Pulmonary artery endothelial cell (primary cell): ENCODE results near the gene LGMN. TPM values are rescaled to one million over a fixed set of nuclear protein-coding genes. Genes with fewer than 3 reads are reported as not detected.
"Not testable (repeated sequence)": the region's sequence is repeated elsewhere in the genome, so short reads cannot be mapped to it uniquely, and the experiment has no call there.

Experiments
- DNase-seq: peaks from one replicate; pipeline ENCODE4 v3.0.0-alpha.2; 2011; ENCODE audit warnings: low read depth, low spot score
- total RNA-seq: library from RNA; depleted of rRNA; stranded (reverse); fragments of >200 nt; gene quantifications from 2 replicates; pipeline ENCODE4 v1.2.3, GENCODE V29; 2014

Gene LGMN
- total RNA-seq = 59.6 and 74.0 TPM in 2 replicates

DNA sequence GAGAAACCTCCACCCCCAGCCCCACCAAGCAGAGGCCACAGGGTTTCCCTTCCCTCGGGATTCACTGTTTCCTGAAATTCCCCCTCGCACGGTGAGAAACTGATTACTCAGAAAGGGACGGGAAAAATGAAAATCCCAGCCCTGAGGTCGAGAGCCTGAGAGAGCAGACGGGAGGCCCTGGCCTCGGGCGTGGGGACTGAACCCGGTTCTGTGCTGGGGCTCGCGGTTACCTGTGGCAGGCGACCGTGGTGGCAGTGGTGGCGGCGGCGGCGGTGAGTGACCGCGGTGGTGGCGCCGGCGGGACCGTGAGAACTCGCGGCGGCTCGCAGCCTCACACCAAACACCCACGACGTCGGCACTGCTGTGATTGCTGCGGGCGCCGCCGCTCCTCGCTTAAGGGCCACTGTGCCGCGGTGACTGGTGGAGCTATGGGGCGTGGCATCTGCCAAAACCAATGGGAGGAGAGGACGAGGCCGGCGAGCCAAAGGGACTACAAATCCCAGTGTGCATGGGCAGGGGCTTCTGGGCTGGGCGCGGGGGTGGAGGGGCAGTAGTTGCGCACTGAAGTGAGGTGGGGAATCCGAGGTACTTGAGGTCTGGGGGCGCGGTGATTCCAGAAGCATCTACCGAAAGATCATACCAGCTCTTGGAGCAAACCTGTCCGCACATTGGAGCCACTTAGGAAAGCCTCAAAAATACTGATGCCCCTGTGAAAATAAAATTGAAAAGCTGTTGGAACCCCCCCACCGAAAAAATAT is at the start of gene LGMN:
TSS of gene LGMN (minus strand) at position 369 of the 758 bp plus-strand sequence. CDS start 15,841 bp downstream, outside the sequence.
- DNase-seq = peak; percentile 85

DNA sequence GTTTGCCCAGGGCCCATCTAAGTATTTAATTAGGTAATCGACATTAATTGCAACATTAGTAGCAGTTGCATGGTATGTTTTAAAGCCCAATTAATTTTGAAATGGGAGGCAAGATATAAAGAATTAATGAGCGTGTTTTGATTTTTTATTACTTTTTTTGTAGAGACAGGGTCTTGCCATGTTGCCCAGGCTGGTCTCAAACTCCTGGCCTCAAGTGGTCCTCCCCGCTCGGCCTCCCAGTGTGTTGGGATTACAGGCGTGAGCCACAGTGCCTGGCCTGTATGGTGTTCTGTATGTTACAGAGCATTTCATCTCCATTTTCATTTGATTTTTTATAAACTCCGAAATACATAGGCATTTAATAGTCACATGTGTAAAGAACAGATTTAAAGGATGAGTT is 46.5 kb upstream of the LGMN start:
- no peak for DNase-seq

DNA sequence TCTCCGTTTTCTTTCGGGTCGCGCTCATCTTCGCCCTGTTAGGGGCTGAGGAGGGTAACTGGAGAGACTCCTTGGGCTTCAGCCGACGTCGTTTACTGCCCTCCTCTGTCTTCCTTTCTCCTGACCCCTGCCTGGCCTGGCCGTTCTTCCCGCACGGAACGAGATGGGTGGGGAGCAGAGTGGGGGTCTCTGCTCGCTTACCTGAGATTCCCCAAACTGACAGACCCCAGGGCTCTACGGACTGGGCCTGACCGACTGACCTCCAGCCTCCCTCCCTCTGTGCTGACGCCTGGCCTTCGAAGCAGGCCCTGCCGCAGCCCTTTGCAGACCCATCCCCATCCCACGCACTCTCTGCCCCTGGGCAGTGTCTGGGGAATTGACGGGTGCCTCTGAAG is 46.1 kb upstream of the LGMN start:
- DNase-seq = no peak

DNA sequence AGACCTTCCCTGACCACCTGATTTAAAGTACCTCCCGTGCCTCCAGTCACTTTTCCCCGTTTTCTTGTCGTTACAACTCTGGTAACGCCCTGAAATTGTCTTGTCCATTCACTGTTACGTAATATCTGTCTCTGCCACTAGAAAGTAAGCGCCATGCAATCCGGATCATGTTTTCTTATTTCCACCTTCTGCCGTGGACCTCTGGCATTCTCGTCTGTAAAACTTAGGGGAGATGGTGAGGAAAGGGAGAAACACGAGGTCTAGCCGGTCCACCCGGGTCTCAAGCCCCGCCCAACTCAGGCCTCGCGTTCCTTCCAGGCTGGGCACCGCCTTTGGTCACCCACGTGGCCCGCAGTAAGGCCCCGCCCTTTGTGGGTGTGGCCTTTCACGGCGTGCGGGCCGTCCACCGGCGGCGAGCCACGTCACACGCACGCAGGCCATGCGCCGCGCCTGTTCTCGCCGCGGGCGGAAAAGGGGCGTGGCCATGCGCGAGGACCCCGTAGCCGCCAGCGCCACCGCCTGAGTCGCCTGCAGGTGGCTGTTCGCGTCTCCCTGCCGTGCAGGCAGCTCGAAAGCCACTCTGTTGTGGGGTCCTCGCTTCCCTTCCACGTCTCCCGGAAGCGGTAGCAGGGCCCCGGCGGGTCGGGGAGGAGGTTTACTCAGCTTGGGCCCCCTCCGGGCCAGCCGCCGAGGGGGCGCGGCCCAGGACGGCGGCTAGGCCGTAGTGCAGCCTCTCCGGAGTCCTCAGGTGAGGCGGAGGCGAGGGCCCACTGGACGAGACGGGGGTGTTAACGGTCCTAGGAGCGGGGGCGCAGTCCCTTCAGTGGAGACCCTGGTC is 45.5 kb upstream of the LGMN start, which contains the start of gene GOLGA5:
TSS of gene GOLGA5 (plus strand) at position 597 of the 838 bp plus-strand sequence. CDS start 3,133 bp downstream, outside the sequence.
- peak; percentile 90 for DNase-seq

DNA sequence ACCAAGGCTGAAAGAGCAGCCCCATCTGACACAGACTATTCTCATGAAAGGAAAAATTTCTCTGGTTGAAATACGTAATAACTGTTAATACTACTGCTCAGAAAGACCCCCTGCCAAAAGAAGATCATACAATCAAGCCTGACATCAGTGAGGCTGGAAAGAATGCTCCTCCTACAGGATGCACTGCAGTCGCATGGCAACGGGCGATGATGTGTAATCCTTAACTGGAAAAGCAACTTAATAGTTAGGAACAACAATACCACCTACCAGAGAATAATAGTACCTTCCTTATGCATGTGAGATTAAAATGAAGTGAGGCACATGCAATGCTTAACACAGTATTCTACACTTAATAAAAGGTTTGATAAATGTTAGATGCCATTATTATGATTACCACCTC is 44.5 kb upstream of the LGMN start:
- DNase-seq = no peak

DNA sequence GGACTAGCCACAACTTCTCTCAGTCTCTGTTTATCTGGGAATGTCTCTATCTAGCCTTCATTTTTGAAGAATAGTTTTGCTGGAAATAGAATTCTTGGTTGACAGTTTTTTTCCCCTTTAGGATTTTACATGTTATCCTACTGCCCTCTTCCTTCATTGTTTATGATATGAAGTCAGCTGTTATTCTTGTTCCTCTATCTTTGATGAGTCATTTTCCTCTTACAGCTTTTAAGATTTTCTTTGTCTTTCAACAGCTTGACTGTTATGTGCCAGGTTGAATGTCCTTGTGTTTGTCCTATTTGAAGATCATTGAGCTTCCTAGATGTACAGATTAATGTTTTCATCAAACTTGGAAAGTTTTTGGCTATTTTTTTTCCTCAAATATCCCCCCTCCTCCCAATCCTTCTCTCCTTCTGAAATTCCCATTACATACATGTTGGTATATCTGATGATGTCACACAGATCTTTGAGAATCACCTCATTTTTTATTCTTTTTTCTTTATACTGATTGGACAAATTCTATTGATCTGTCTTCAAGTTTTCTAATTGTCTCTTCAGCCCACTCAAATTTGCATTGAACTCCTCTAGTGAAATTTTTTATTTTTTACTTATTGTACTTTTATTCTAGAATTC is 41.1 kb upstream of the LGMN start:
- DNase-seq = no peak

DNA sequence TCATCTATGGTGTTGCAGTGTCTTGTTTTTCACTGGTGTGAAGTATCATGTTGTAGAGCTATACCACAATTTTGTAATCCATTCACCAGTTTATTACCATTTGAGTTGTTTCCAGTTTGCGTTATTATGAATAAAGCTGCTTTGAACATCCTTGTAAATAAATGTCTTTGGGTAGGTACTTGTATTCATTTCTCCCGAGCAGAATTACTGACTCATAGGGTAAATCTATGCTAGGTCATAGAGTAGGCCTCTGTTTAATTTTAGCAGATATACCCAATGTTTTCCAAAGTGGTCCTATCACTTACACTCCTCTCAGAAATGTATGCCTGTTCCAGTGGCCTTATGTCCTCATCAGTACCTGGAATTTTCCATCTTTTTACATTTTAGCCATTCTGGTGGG is 39.1 kb upstream of the LGMN start:
- DNase-seq = no peak

DNA sequence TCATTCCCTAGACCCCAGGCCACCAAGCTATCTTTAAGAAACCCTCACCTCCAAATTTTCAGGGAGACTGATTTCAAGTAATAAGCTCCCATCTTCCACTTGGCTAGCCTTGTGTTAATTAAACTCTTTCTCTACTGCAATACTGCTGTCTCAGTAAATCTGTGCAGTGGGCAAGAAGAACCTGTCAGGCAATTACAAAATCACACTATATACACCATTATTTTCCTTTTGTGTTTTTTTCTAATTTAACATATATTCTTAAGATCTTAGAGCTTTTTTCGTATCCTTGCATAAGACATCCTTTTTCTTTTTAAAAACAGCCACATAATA is 38.0 kb upstream of the LGMN start:
- DNase-seq = no peak

DNA sequence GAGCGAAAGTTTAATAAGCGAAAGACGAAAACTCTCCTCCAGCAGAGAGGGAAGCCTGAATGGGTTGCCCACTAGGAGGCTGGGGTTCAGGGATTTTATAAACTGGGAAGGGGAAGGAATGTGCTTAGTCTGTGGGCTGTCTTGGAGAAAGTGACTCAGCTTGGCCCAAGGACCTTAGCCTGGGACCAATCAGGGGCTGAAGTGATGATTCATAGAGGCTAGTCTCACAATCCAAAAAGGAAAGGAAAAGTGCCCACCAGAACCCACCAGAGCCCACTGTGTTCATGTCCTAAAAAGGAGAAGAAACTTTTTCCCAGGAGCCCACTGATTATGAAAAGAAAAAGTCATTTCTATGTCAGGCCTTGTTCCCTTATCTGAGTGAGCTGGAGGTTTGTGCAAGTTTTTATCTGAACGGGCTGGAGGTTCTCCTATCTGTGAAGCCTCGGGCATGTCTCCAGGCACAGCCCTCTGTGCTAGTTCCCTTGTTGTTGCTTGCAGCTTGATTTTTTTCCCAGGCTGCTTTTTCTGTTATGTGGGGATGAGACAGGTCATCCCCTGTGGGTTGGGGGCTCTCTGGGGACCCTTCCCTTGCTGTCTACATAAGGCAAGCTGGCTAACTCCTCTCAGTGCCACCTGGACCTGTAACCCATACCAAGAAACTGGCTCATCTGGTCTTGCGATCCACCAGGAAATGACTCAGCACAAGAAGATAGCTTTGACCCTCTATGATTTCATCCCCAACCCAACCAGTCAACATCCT is 37.4 kb upstream of the LGMN start:
- peak; percentile 19 for DNase-seq

DNA sequence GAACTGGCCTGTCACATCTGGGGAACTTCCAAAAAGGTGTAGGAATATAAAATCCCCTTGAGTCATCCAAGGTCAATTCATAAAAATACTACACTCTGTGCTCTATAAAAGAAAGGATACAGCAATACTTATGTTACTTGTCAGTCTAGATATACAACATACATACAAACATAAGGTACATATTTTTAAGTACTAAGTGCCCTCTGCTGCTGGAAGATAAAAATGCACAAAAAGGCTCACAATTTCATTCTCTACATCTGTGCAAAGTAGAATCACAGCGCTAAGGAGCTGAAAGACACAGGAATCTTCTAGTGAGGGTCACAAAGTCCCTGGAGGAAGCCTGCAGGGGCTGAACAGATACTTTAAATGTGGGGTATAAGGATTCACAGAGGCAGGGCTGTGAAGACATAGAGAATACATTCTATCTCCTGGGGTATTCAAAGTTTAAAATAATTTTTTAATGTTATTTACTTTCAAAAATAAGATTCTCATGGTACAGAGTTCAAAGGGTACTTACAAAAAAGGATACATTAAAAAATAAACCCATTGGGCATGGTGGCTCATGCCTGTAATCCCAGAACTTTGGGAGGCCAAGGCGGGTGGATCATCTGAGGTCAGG is 35.5 kb upstream of the LGMN start:
- DNase-seq = peak; percentile 26

DNA sequence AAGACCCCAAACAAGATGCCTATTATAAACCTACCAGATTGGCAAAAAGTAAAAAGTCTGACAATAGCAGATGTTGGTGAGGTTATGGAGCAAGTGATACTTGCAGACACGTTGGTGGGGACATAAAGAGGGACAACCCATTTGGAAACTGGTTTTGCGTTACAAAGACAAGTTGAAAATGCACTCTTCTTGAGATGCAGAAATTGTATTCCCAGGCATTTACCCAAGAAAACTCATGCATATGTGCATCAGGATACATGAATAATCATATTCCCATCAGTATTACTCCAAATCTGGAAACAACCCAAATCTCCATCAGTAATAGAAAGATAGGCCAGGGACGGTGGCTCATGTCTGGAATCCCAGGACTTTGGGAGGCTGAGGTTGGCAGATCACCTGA is 32.9 kb upstream of the LGMN start:
- DNase-seq = no peak

DNA sequence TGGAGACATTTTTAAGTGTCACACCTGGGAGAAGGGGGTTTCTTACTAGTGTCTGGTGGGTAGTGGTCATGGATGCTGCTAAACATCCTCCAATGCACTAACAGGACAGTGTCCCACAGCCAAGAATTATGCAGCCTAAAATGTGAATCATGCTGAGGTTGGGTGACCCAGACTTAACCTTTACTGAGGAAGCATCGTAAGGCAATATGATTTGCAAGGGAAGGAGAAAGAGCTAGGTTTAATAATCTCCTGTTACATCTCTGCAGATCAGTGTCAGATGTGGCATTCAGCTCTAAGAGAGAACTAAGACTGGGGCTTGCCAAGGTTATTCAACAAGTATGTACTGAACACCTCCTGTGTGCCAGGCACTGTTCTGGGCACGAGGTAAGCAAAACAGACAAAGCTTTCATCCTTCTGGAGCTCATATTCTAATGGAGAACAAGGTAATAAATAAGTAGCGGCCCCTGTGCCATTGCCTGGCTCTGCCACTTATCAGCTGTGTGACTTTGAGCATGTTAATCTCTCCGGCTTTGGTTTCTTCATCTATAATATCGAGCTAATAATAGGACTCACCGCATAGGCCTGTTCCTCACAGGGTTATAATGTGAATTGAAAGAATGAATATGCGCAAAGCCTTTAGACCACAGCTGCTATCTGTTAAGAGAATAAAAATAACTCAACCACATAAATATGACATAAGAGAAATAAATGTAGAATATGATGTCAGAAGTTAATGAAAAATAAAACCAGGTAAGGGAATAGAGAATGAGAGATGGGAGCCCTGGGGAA is 32.2 kb upstream of the LGMN start:
- DNase-seq = no peak

DNA sequence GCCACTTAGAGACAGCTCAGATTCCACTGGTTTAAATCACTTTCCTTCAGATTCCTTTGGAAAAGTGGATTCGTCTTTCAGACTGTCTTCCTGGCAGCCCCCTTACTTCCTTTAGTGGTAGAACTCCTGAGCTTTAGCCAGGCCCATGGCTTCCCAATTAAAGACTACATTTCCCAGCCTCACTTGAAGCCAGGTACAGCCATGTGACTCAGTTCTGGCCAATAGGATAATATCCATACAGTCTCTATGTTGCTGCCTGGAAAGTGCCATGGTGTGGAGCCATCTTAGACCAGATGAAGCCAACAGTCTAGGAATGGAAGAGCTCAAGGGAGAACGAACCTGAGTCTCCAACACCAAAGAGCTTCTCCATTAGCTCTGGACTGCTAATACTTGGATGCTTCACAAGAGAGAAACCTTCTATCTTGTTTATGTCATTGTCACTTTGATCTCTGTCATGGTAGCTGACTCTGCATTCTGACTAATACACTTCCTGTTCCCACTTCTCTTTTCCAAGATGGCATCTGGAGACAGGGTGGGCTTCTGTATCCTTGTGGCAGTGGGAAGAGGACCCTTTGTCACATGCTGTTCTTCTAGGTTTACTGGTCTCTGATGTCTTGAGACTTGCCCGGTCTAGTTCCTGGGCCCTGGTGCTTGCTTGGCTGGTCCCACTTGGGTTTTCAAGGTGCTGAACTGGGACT is 30.6 kb upstream of the LGMN start:
- DNase-seq = not testable (repeated sequence)

DNA sequence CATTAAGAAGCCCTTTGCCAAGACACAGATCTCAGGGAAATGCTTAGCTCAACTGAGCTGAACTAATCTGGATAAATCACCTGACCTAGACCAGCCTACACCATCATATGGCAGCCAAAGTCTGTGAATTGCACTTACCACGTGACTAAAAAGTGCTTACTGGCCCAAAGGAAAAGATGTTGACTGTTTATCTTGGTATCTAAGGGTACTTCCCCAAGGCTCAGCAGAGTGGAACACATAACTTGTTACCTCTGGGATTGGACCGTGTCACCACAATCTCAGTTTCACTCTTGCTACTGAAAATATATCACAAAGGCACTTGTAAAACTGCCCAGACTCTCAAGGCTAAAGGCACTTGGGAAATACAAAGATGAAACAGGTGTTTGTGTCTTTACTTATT is 26.9 kb upstream of the LGMN start:
- not testable (repeated sequence) for DNase-seq

DNA sequence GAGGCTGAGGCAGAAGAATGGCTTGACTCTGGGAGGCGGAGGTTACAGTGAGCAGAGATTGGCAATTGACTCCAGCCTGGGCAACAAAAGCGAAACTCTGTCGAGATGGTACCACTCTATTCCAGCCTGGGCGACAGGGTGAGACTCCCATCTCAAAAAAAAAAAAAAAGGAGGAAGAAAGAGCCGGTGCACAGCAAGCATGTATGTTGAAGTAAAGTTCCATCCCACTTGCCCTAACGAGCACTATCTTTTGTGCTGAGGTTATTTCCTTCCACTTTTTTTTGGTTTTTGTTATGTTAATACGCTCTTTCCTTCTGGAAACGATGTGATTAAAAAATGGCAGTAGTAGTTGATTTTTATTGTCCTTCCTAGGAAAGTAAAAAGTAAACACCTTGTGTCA is 26.1 kb upstream of the LGMN start:
- no peak for DNase-seq

DNA sequence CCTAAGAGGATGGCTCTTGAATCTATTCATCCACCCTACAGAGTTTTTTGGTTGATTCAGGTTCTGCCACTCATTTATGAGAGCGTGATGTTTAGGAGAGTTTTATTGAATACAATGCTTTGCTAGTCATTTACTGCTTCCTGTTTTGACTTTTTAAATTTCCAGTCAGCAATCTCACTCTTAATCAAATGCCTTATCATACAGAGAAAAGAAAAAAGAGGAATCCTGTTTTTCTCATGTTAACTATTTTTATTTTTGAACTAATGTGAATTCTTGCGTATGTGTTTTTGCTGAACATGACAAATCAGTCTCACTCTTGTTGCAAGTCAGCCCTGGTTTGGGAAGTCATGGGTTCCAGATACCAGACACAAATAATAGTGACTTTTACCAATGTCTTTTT is 22.1 kb upstream of the LGMN start:
- no peak for DNase-seq

DNA sequence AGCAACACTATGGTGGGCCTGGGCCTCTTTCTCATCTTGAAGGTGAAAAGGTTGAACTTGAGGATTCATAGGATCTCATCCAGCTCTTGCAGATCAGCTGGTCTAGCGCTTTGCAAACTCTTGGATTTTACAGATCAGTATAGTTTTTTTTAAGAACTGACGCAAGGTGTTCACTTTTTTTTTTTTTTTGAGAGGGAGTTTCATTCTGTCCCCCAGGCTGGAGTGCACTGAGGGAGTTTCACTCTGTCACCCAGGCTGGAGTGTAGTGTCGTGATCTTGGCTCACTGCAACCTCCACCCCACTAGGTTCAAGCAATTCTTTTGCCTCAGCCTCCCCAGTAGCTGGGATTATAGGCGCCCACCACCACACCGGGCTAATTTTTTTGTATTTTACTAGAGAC is 20.4 kb upstream of the LGMN start:
- no peak for DNase-seq

DNA sequence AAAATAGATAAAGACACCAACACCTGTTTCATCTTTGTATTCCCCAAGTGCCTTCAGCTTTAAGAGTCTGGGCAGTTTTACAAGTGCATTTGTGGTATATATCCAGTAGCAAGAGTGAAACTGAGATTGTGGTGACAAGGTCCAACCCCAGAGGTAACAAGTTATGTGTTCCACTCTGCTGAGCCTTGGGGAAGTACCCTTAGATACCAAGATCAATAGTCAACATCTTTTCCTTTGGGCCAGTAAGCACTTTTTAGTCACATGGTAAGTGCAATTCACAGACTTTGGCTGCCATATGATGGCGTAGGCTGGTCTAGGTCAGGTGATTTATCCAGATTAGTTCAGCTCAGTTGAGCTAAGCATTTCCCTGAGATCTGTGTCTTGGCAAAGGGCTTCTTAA is 19.8 kb upstream of the LGMN start:
- not testable (repeated sequence) for DNase-seq
